ENCODE results near the gene FSTL4. TPM values are rescaled to one million over a fixed set of nuclear protein-coding genes. Genes with fewer than 3 reads are reported as not detected.

Gene FSTL4
- total RNA-seq, 1 experiment from 2014 or later, result not detected

DNA sequence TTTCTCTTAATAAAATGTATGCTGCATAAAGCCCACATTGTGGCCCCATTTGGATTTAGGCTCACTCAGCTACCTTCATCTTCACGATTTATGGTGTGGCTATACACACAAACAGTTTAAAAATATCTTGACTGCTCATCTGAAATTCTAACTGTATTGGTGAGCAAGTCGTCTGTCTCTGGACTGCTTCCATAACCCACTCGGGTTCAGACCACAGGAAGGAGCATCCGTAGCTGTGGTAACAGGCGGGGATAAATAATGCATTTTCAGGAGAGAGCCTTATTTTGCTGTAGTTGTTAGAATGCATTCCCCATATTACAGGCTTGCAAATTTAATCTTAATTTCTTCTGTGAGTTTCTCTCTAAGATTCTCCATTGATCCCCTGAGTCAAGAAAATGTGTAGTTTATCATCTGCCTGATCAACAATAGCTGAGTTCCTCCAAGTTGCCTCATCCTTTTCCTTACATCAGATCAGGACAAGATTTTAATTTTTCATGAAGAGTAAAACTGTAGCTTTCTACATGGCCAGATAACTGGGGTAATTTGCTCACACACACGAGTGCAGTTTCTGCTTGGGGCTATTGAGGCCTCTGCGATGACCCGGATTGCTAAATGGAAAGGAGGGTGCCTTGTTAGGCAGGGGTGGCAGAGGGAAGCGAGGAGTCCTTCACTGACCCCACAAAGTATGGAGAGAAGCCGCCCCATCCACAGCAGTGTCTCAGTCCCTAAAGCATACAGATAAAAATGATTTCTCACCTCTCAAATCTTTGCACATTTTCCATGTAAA is 133.9 kb downstream of the FSTL4 start:
- no peak for DNase-seq (ENCODE audit: low read depth)

DNA sequence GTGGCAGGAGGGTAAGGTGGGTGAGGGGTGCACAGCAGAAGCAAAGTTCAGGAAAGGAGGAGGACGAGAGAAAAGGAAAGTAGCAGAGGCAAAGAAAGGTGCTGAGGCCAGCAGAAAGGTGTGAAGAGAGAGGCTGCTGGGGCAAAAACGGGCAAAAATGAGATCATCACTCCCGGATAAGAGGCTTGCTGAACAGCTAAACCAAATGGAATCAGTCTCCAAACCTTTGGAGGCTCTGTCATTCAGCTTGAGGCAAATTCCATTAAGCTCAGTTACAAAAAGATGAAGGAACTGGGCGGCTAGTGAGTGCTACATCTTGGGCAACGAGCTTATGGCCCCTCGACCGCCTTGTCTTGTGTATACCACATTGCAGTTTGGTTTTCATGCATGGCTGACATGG is 136.4 kb downstream of the FSTL4 start:
- peak; percentile 12 for DNase-seq (ENCODE audit: low read depth)

- DNase-seq (ENCODE audit: low read depth), result no peak
These were observed 137.3 kb downstream of the FSTL4 start for GRCh38 chr5:133474851-133475590.

- no peak for DNase-seq (ENCODE audit: low read depth)
These were observed 139.1 kb downstream of the FSTL4 start for GRCh38 chr5:133473291-133473690.

- no peak for DNase-seq (ENCODE audit: low read depth)
These were observed 139.5 kb downstream of the FSTL4 start for GRCh38 chr5:133472829-133473228.

DNA sequence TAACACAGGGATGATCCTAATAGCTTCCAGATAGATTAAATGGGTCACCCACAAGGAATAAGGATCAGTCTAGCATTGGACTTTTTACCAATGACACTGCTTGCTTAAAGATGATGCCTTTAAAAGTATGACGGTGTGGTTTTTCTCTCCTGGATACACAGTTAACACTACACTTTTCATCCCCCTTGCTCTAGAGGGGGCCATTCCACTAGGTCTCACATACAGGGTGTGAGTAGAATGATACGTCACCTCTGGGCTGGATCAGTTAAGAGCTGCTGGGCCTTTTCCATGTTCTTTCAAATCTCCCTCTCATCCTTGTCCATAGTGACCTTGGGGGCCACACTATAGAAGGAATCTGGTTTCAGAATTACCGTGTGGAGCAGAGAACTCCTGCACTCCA is 140.6 kb downstream of the FSTL4 start:
- DNase-seq (ENCODE audit: low read depth), result no peak

- no peak for DNase-seq (ENCODE audit: low read depth)
These were observed 141.5 kb downstream of the FSTL4 start for GRCh38 chr5:133470841-133471240.

- no peak for DNase-seq (ENCODE audit: low read depth)
These were observed 142.5 kb downstream of the FSTL4 start for GRCh38 chr5:133469846-133470245.

- no peak for DNase-seq (ENCODE audit: low read depth)
These were observed 143.1 kb downstream of the FSTL4 start for GRCh38 chr5:133469252-133469651.

DNA sequence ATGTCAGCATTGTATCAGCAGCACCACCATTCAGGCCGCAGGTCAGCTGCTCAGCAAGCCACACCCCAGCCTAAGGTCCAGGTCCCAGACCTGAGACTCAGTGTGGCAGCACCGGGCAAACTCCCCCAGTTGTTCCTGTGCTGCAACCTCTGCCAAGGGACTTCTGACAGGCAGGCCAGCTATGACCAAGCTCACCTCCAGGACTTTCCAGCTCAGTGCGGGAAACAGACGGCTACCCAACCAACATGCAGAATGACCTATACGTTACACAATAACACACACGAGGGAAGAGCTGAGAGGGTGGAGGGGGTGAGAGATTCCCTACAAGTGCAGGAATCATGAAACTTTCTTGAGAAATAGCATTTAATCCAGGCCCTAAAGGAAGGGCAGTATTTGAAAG is 143.7 kb downstream of the FSTL4 start:
- no peak for DNase-seq (ENCODE audit: low read depth)

DNA sequence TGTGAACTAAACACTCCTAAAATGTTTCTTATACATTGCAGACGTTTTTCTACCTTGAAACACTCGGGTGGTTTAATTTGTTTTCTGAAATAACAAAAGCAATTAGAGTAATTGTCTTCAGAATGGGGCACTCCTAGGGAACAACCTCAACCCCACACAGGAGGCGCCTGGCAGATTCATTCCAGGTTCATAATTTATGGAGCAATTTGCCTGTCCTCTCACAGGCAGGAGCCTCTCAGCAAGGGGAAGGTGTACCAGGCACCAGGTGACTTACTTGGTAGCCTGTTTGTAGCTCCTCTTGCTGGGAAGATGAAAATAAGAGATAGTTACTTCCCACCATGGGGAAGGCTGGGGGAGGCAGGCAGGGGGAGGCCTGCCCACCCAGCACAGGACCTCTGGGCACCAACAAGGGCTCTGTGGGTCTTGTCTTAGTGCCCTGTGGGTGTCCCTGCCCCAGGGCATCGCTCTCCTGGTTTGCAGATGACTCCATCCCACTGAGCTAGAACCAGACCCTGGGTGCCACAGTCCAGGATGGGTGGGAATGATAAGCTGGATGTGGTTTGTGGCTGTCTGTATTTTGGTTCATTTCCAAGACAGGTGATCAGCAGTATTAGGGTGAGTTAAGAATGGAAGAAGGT is 144.4 kb downstream of the FSTL4 start:
- no peak for DNase-seq (ENCODE audit: low read depth)

- DNase-seq (ENCODE audit: low read depth), result no peak
These were observed 145.0 kb downstream of the FSTL4 start for GRCh38 chr5:133467335-133467779.

DNA sequence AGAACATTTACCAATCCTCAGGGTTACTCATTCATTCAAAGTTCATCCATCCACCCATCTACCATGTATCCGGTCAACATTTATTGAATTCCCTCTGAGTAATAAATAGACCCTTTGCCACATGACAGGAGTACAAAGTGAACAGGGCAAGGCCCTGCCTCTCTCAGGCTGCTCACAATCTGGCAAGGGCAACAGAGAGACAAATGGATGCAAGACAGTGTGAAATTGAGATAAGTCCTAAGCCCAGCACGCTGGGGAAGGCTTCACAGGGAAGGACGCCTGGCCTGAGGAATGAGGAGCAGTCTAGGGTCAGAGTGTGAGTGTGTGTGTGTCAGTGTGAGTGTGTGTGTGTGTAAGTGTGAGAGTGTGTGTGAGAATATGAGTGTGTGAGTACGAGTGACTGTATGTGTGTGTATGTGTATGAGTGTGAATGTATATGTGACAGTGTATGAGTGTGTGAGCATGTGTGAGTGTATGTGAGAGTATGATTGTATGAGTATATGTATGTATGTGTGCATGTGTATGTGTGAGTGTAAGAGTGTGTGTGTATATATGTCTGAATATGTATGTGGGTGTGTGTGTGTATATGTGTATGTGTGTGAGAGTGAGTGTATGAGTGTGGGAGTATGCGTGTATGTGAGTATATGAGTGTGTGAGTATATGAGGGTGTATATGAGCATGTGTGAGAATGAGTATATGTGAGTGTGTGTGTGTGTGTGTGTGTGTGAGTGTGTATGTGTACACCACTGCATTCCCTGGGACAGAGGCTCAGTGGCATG is 145.6 kb downstream of the FSTL4 start:
- DNase-seq (ENCODE audit: low read depth), result no peak

DNA sequence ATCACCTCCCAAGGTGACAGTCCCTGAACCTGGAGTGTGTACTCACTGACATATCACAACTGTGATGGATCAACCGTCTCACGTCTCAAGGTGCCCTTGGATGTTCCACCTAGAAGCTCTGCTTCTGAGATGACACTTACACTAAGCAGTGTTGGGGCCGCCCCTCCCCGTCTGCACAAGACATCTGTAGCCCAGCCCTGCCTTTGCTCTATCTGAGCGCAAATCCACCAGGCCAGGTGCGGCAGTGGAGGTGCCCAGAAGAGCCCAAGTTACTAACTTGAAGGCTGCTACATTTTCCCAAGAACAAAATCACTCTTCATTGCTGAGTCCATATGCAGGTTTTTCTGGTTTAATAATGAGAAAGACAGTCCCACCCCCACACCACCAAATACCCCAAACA is 148.3 kb downstream of the FSTL4 start:
- DNase-seq (ENCODE audit: low read depth), result no peak

GRCh38 chr5:133461796-133462516 is 150.4 kb downstream of the FSTL4 start:
- DNase-seq (ENCODE audit: low read depth), result no peak

- DNase-seq (ENCODE audit: low read depth), result peak; percentile 9
These were observed 152.1 kb downstream of the FSTL4 start for GRCh38 chr5:133460172-133460758.

- DNase-seq (ENCODE audit: low read depth), result no peak
These were observed 152.7 kb downstream of the FSTL4 start for GRCh38 chr5:133459474-133460160.

DNA sequence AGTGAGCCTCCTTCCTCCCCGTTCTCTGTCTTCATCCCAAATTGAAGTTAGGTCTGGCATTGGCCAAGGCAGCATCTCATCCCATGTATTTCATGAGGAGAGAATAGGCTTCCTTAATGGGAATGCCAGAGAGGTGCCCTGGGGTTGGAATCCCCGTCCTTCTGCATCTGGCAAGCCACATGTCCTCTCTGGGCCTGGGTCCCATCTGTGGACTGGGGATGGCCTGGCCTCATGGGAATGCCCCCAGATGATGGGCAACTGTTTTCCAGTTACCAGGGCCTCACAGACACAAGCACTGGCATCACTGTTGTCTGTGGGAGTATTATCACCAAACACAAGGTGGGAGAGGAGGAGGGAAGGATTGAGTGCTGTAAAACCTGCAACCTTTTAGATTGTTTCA is 153.9 kb downstream of the FSTL4 start:
- no peak for DNase-seq (ENCODE audit: low read depth)

DNA sequence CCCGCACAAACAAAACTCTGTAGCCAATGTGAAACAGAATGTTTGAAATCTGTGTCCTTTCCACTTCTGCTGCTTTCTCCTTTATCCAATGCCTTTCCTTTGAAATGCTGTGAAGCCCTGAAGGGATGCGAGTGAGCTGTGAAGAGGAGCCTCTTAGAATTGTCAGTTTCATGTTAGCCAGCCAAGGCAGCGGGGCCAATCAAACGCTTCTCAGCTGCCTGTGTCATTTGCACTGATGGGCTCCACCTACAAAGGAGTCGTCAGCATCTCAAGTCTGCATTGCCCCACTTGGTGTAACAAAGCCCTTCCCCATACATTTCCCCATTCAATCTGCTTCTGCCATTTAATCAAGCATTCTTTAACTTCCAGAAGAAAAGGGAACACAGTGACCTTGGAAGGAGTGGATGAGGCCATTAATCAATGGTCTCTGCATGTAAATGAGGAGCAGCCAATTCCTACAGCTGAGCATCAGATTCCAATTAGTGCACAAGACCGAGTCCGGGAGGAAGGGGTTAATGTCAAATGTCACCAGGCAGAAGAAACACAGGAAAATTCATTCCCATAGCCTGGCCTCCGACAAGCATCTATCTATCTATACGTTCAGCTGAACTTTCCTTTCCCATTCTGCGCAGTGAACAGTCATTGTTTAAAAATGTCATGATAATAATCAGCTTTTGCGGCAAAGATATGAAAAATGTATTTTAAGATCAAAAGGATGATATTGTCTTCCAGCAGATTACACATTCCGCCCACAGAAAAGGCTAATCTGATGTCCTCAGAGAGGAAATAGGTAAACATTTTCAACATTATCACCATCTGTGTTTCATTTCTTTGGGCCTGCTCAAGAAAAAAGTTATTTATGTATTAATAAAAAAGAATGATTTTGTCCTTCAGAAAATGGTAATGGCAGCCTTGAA is 154.6 kb downstream of the FSTL4 start:
- DNase-seq (ENCODE audit: low read depth), result no peak
